ENCODE data around the gene LFNG.
"Not testable (repeated sequence)": the region's sequence is repeated elsewhere in the genome, so short reads cannot be mapped to it uniquely, and the experiment has no call there.

LFNG gene

DNA sequence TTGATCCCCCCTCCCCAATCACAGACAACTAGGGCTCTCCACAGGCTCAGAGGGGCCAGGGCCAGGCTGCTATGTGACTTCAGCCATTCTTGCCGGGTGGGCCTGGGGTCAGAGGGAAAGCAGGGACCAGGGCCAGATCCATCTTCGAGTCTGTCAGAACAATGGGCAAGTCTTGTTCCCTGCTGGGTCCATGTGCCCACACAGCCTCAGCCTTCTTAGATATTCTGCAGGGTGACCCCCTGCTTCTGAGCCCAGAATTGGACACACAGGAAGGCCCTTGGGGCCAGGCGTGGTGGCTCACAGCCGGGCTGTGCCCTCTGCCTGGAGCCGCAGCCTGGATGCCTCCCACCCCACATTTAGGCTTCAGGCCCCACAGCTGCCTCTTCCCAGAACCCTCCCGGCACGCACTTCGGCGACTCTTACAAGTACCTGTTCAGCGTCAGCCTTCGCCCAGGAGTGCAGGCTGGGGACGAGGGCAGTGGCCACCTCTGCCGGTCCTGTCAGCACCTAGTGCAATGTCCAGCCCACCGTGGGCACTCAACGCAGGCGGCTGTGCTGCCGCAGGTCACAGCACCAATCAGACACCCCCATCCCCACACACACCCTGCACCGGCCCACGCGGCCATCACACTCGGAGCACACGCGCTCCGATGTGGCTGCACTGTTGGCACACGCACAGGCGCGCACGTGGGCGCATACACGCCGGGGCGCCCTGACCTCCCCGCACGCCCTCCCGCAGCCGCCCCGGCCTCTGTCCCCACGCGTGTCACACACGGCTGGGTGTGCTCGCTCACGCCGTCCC is 11.6 kb downstream of the LFNG start:
- not testable (repeated sequence) for DNase-seq

DNA sequence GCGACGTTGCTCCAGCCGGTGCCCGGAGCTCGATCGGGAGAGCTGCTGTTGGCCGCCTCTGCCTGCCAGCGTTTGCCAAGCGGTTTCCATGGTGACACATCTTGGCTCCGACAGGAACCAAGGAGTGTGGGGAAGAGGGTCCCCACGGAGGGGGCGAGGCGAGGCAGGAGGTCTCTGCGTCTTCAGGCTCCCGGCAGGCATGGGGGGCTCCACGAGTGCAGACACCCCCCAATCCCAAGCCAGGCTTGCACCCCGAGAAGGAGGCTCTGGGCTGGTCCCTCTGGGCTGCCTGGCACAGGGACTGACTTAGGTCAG is 12.2 kb downstream of the LFNG start:
- not testable (repeated sequence) for DNase-seq

DNA sequence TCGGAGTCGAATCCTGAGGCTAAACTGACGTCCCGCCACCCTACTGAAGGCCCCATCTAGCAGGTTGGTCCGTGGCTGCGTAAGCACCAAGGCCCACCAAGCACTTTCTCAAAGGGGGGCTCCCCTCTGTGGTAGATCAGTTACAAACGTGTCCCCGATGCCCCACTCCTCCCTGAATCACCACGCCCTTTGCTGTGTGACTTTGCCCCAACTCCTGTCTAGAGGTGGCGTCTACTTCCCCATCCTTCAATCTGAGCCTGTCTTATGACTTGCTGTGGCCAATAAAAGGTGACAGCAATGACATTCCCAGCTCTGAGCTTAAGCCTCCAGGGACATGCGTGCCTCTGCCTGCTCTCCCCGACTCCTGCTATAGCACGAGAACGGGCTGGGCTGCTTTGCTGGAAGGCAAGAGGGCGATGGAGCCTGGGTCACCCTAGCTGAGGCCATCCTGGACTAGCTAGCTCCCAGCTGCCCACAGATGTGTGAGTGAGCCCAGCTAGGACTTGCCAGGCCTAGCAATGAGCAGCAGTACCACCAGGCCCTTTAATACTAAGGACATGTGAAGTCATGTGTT is 12.7 kb downstream of the LFNG start:
- not testable (repeated sequence) for DNase-seq

DNA sequence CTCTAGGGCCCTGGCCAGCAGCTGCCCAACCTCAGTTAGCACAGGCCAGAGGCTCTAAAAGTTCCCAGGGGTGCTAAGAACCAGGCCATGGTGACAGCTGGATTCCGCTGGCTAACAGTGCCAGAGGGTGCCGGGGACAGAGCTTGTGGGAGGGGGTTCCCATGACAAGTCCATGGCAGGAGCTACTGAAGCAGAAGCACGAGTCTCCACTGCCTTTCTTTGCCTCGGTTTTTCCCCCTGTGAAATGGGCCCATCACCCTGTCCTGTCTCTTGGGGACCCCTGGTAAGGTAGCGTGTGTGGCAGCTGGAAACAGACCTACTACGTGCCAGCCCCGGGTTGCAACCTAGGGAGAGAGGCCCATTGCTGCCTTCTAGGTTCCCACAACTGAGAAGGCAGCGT is 13.2 kb downstream of the LFNG start:
- not testable (repeated sequence) for DNase-seq

DNA sequence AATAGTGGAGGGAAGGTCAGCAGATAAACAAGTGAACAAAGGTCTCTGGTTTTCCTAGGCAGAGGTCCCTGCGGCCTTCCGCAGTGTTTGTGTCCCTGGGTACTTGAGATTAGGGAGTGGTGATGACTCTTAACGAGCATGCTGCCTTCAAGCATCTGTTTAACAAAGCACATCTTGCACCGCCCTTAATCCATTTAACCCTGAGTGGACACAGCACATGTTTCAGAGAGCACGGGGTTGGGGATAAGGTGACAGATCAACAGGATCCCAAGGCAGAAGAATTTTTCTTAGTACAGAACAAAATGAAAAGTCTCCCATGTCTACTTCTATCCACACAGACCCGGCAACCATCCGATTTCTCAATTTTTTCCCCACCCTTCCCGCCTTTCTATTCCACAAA is 14.0 kb downstream of the LFNG start:
- DNase-seq, result not testable (repeated sequence)

DNA sequence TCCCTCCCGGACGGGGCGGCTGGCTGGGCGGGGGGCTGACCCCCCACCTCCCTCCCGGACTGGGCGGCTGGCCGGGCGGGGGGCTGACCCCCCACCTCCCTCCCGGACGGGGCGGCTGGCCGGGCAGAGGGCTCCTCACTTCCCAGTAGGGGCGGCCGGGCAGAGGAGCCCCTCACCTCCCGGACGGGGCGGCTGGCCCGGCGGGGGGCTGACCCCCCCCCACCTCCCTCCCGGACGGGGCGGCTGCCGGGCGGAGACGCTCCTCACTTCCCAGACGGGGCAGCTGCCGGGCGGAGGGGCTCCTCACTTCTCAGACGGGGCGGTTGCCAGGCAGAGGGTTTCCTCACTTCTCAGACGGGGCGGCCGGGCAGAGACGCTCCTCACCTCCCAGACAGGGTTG is 14.6 kb downstream of the LFNG start:
- DNase-seq, result not testable (repeated sequence)

DNA sequence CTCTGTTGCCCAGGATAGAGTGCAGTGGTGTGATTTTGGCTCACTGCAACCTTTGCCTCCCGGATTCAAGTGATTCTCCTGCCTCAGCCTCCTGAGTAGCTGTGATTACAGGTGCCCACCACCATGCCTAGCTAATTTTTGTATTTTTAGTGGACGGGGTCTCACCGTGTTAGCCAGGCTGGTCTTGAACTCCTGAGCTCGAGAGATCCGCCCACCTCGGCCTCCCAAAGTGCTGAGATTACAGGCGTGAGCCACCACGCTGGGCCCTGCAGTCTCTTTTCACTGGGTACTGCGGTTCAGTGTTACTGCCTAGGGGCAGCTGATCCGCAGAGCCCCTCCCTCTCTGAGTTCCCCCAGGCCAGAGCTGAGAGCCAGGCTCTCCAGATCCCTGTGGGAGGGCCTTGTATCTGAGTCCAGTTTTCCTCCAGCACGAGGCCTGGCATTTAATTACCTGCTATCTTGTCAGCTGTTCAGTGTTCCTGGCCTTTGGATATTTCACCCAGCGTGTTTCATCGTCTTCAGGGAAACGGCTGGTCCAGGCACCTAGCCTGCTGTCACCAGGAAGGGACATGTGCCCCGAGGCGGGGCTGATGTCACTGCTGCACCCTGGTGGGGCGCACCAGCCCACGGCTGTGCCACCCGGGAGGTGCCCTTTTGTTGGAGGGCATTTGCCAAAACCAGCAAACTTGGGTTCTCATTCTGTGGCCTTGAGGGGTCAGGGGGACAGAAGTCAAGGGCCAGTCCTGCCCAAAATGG is 16.5 kb downstream of the LFNG start:
- not testable (repeated sequence) for DNase-seq

DNA sequence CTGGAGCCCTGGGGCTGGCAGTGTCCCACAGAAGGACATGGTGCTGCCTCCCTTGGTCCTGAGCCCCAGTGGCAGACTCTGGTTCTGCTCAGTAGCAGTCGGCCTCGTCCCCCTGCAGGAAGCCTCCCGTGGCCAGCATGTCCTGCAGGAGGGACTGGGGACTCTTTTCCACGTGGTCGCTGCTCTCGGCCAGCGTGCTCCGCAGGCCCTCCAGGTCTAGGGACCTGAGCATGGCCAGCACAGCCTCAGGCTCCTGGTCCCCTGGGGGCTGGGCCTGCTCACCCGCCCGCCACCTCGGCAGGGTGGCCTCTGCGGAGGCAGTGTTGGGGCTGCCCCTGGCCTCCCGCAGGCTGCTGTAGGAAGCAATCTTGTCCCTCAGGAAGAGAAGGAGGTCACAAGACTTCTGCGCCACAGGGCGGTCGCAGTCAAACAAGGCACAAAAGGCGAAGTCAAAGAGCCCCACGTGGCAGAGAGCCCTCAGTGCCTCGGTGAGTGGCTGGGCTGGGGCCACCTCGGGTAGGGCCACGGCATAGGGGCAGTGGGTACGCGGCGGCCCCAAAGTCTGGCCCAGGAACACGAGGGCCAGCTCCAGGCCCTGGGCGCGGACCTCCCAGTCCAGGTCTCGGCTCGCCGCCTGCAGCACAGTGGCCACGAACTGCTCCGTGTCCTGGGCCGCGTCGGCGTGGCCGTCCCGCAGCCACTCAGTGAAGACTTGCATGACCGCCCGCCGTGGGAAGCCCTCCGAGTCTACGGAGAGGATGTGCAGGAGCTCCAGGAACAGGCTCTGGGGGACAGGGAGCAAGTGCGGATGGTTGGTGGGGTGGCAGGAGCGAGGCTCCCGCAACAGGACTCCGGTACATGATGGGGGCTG is 18.6 kb downstream of the LFNG start:
- no peak for DNase-seq

DNA sequence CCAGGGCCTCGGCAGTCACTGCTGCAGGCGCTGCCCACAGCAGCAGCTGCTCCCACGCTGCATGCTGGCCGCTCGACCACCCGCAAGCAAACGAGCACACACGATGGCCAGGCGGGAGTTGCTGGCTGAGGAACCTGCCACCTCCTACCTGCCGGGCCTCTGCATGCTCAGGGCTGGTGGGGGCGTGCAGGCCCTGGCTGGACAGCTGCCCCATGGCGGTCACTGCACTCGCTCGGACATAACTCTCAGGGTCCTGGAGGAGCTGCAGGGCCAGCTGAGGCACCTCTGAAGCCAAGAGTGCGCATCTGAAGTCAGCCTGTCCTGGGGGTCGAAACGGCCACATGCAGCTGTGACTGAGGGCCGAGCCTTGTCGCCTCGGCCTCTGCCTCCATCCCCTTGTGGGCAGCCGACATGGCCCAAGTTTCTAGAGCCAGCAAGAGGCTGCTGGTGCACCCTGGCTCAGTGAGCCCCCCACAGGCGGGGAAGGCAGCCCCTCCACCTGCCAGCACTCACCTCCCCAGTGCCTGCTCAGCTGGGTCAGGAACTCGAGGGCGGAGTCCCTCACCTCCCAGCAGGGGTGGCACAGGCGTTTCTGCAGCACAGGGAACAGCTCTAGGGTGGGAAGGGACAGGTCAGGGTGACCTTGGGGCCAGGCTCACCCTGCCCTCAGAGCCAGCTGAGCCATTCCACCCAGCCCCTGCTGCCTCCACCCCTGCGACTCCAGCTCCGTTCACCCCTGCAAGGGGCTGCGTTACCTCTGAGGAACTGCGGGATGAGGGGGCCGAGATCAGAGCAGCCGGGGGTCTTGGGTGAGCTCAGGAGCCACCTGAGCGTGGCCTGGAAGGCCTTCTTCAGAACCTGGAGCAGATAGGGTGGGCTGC is 19.7 kb downstream of the LFNG start:
- DNase-seq, result no peak

DNA sequence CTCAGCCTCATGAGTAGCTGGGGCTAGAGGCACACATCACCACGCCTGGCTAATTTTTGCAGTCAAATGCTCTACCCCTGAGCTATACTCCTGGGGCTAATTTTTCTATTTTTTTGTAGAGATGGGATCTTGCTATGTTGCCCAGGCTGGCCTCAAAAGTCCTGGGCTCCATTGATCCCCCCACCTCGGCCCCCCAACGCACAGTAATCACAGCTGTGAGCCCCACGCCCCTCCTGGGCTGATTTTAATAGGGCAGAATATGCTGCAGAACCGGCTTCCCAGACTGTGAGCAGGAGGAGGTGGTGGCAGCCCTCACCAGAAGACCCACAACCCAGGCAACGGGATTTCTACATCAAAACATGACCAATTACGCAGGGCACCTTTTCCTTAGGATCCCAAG is 20.6 kb downstream of the LFNG start:
- no peak for DNase-seq

DNA sequence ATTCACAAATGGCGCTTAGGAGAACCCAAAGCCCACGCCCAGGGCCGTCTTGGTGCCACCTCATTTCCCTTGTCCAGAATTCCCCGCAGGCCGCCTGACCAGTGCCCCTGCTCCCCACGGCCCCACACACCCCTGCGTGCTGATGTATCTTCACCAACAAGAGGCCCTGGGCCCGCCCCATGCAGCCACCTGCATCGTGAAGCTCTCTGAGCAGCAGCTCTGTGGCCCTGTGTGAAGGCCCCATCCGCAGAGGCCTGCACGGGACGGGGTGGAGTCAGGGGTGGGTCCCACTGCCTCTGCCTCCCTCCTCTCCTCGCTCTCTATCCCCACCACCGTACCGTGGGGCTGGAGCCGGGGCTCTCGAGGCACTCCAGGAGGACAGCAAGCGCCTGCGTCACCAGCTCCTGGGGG is 21.1 kb downstream of the LFNG start:
- DNase-seq, result no peak

DNA sequence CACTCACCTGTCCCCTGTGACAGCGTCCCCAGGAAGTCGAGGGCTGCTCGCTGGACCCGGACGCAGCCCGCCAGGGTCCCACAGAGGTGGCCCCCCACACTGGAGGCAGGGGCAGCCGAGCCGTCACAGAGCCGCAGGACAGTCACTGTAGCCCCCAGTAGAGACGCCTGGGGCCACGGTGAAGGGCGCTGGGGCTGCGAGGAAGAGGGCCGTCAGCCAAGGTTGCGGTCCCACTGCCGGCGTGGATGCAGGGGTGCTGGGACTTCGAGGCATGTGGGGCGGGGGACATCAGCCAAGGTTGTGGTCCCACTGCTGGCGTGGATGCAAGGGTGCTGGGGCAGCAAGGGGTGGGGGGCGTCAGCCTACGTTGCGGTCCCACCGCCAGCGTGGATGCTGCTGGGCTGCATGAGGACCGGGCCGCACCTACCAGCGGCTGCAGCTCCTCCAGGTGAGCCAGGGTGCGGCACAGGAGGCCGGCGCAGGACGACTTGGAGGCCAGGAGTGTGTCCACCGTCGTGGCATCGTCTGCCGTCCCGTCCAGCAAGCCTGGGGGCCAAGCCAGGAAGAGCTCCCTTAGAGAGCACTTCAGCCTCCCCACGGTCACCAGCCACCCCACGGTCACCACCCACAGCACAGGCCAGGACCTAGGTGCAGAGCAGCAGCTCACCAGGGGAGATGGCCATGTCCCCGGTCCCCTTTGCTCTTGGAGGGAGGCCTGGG is 21.9 kb downstream of the LFNG start:
- DNase-seq, result no peak

DNA sequence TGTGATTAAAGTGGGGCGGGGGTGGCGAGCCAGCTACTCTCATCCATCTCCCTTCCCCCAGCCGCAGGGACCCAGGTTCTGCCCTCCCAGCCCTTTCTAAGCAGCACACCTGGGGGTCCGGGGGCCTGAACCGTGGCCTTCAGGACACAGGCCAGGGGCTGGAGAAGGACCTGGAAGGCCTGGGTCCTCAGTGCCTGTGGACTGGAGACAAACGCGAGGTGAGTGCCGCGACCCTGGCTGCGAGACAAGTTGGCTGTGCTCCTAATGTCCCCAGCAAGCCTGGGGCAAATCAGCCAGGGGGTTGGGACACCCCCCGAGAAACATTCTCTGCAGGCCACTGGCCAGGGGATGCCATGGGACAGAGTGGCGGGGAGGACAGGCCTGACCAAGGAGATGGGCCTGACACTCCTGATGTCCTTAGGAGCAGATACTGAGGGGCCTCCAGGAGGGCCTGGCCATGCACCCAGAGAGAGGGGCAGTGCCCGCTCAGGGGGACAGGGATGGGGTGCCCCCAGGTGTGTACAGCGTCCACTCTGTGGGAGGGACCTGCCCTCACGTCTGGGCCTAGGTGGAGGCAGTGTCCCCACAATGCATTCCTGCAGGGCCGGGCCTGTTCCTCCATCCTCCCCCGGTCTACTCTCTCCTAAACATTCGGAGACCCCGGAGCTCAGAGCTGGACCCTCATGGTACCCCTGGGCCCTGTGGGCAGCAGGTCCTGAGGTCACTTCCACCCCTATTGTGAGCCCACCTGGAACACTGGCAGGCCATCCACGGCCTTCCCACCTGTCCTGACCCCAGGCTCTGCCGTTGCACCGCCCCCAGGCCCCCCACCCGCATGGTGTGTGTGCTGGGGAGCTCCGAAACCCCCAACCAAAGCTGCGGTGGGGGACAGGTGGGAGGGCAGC is 22.7 kb downstream of the LFNG start:
- no peak for DNase-seq

DNA sequence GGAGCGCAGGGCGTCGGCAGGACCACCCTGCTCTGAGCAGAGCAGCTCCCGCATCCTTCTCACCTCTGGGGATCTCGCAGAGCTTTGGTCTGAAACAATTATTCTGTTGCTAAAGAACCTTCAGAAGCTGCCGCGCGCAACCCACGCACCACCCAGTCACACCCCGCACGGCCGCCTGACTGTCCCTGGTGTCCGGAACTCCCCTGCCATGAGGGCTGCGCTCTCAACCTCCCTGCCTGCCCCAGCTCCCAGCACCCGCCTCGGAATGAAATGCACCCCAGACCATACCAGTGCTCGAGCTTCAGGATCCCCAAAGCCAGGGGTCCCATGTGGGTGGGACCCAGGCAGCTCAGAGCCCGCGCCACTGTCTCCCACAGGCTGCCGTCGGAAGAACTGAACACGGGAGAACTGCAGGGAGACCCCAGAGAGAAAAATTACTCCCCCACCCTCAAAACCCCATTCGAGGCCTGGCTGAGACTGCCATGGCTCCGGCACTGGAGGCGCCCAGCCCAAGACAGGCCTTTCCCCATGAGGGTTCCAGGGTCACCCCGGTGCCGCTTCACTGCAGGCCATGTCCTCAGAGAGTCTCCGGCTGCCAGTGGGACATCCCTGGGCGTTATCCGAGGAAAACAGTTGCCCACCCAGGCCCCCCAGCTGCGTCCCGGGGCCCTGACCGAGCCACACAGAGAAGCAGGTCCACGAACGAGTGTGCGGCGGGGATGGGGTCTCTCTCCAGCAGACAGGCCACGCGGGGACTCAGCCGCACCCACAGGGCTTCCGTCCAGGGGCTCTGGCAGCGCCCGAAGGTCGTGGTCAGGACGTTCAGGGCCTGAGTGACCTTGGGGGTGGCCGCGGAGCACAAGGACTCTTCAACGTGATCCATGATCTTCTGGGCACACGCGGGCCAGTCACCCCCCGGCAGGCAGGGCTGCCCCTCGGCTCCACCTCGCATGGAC is 23.6 kb downstream of the LFNG start:
- no peak for DNase-seq

DNA sequence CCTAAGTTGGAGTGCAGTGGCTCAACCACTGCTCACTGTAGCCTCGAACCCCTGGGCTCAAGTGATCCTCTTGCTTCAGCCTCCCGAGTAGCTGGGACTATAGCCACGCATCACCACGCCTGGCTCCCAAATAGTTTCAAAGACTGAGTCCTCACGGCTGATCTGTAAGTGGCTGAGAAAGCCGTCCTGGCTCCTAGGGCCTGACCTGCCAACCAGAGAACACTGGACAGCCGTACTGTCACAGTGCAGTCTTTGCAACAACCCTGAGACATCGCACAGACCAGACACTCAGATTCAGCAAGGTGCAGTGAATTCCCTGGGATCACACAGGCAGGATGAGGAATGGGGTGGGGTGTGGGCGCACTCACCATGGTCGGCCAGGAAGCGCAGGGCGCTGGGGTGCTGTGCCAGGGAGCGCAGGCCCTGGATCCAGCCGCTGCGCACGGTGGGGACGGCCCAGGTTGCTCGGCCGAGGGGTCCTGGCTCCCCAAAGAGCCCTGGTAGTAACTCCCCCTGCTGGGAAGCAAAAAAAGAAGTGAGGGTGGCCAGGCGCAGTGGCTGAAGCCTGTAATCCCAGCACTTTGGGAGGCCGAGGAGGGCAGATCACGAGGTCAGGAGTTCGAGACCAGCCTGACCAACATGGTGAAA is 25.1 kb downstream of the LFNG start:
- no peak for DNase-seq

DNA sequence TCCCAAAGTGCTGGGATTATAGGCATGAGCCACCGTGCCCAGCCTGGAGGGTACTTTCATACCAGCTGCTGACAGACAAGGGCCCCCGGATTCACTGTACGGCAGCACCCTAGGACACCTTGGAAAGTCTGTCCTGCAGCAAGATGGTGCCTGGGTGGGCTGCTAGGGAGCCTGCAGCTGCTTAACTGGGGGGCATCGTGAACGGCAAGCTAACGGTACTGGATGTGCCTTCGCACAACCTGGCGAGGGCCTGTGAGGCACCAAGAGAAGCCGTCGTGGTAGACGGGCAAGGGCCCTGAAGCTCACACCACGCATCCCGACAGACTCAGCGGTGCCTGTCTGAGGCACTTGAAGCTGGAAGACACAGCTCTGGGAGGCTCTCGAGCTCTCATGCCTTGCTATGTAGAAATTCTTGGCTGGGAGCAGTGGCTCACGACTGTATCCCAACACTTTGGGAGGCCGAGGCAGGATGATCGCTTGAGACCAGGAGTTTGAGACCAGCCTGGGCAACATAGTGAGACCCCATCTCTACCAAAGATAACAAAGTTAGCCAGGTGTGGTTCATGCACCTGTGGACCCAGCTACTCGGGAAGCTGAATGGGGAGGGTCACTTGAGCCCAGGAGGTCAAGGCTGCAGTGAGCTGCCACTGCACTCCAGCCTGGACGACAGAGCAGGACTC is 26.3 kb downstream of the LFNG start:
- no peak for DNase-seq

DNA sequence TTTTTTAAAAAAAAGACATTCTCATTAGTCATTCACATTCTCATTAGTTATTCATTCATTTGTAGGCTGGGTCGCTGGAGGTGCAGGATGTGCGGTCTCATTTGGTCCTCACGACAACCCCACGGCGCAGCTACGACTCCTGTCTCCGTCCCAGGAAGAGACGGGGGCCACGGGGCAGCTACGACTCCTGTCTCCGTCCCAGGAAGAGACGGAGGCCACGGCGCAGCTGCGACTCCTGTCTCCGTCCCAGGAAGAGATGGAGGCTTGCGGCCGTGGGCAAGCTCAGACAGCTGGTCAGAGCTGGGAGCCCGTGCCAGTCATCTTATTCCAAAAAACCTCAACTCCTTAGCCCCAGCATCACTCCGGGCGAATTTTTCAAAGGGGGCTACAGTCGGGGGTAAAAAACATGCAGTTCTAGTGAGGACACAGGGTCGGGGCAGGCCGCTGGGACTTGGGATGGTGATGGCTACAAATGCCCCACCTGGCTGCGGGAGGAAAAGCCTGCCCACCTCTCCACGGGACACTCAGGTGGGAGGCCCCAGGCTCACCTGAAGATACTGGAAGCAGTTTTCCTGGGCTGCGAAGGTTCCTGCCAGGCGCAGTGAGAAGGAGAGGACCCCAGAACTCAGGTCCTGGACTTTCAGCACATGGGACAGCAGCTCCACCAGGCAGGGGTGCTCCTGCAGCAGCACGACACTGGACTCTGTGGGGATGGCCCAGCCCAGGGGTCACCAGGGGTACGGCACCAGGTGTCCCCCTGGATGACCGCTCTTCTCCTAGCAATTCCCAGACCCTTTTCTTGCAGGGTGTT is 27.4 kb downstream of the LFNG start:
- DNase-seq, result no peak

All from Kasumi-1 (cell line).